Keratinocyte (primary cell): ENCODE measurements around the gene ABCG1. TPM values are rescaled to one million over a fixed set of nuclear protein-coding genes. Genes with fewer than 3 reads are reported as not detected.

Experiments
- DNase-seq: peaks from one replicate; pipeline ENCODE4 v3.0.0-alpha.2; 2011; ENCODE audit warnings: low read depth, missing footprints, low spot score
- FAIRE-seq: peaks from 2 replicates; lab custom pipeline; 2011; peaks lifted over from hg19 to GRCh38; lab: Jason Lieb, UNC
- H2AFZ ChIP-seq: 2 replicates; pipeline ENCODE4 v1.6.0; 2012; ENCODE audit warnings: low read length, control low read depth, inconsistent platforms; ENCODE audit not compliant: control insufficient read depth
- H3K27ac ChIP-seq: 2 replicates; pipeline ENCODE4 v1.5.1; 2011; ENCODE audit warnings: low read length; ENCODE audit not compliant: control insufficient read depth, insufficient read depth
- H3K27me3 ChIP-seq: 3 replicates; pipeline ENCODE4 v1.6.0; 2011; ENCODE audit warnings: low read length; ENCODE audit not compliant: control insufficient read depth, insufficient read depth; ENCODE audit errors: extremely low read depth
- H3K36me3 ChIP-seq, 2 experiments: 2 replicates in 1 of 2; 3 replicates in 1 of 2; pipeline ENCODE4 v1.5.1; 2011; ENCODE audit warnings: low read length in 2 of 2, mild to moderate bottlenecking in 1 of 2; ENCODE audit not compliant: control insufficient read depth in 2 of 2, insufficient read depth in 2 of 2; ENCODE audit errors: extremely low read depth in 1 of 2
- H3K4me1 ChIP-seq: 3 replicates; pipeline ENCODE4 v1.5.1; 2011; ENCODE audit warnings: low read length; ENCODE audit not compliant: control insufficient read depth, insufficient read depth; ENCODE audit errors: extremely low read depth
- H3K4me2 ChIP-seq: 3 replicates; pipeline ENCODE4 v1.6.0; 2011; ENCODE audit warnings: low read depth, low read length; ENCODE audit not compliant: control insufficient read depth, insufficient read depth; ENCODE audit errors: extremely low read depth
- H3K4me3 ChIP-seq, 3 experiments: fragments of 200-600 bp in 1 of 3; sonication (generic) in 1 of 3; 2 replicates in 2 of 3; 3 replicates in 1 of 3; pipeline ENCODE4 v1.5.1; 2011 to 2016; ENCODE audit warnings: low read length in 3 of 3, mild to moderate bottlenecking in 3 of 3, control low read depth in 2 of 3, inconsistent platforms in 1 of 3, low read depth in 1 of 3, mixed read lengths in 1 of 3, mixed run types in 1 of 3, moderate library complexity in 1 of 3; ENCODE audit not compliant: control insufficient read depth in 2 of 3, insufficient read depth in 2 of 3; ENCODE audit errors: extremely low read depth in 1 of 3
- H3K79me2 ChIP-seq: 2 replicates; pipeline ENCODE4 v1.6.0; 2012; ENCODE audit warnings: low read length; ENCODE audit not compliant: control insufficient read depth, insufficient read depth
- H3K9ac ChIP-seq: 3 replicates; pipeline ENCODE4 v1.6.0; 2011; ENCODE audit warnings: low read length; ENCODE audit not compliant: control insufficient read depth, insufficient read depth; ENCODE audit errors: extremely low read depth
- H3K9me1 ChIP-seq: 3 replicates; pipeline ENCODE4 v1.6.0; 2011; ENCODE audit warnings: low read length; ENCODE audit not compliant: control insufficient read depth, insufficient read depth; ENCODE audit errors: extremely low read depth
- H3K9me3 ChIP-seq: 2 replicates; pipeline ENCODE4 v1.5.1; 2012; ENCODE audit warnings: low read depth, low read length; ENCODE audit not compliant: control insufficient read depth
- H4K20me1 ChIP-seq: 3 replicates; pipeline ENCODE4 v1.6.0; 2011; ENCODE audit warnings: low read length; ENCODE audit not compliant: control insufficient read depth, insufficient read depth; ENCODE audit errors: extremely low read depth
- CTCF ChIP-seq, 3 experiments: IDR thresholded peaks in 1 of 3; conservative IDR thresholded peaks in 1 of 3; optimal IDR thresholded peaks in 1 of 3; 2 replicates in 2 of 3; 3 replicates in 1 of 3; pipeline versions ENCODE3 to v1.5.1; 2011; ENCODE audit warnings: low read length in 3 of 3, mild to moderate bottlenecking in 3 of 3, moderate library complexity in 2 of 3, control low read depth in 1 of 3, inconsistent platforms in 1 of 3; ENCODE audit not compliant: insufficient read depth in 2 of 3; ENCODE audit errors: extremely low read depth in 1 of 3
- EZH2 ChIP-seq: IDR thresholded peaks from one replicate; pipeline ENCODE4 v1.6.1; 2012; ENCODE audit warnings: inconsistent platforms, mild to moderate bottlenecking, low read length, moderate library complexity
- dilution Hi-C: fragments of 300-500 bp; cut with MboI; formaldehyde crosslinking; loops from one replicate; pipeline ENCODE4 v1.7.0; 2020; ENCODE audit warnings: low sequenced_read_pairs; ENCODE audit not compliant: extremely low pct_ligation_motif_present
- polyA plus RNA-seq, 5 experiments: library from polyadenylated mRNA; depleted of rRNA in 3 of 5; stranded (reverse) in 3 of 5; stranded (forward) in 1 of 5; unstranded in 1 of 5; fragments of >200 nt; gene quantifications; 1 replicate in 1 of 5; 2 replicates in 3 of 5; 3 replicates in 1 of 5; pipeline versions ENCODE4 v1.2.1 to v1.2.3, GENCODE V29; 2011 to 2012; ENCODE audit warnings: missing spikeins in 2 of 5, low read depth in 1 of 5, low replicate concordance in 1 of 5

Gene ABCG1
- polyA plus RNA-seq, 1 donor (not counting 4 experiments of a cell fraction or from before 2014, with no cell fraction given): 3.3 TPM

GRCh38 chr21:42254083-42254482, 35.1 kb downstream of the ABCG1 start:
- Histone ChIP-seq H3K36me3 (no peaks in the 10 kb centered on the region), H3K9me1 (no peaks in the 10 kb centered on the region), H3K27me3 (peaks cover 20% of the 10 kb centered on the region), H3K9me3 (no peaks in the 10 kb centered on the region), H3K27ac (no peak overlapping the region), H3K4me3 (no peak overlapping the region), H3K4me2 (no peak overlapping the region), H3K4me1 (no peaks in the 10 kb centered on the region), H3K9ac (no peak overlapping the region), H4K20me1 (peaks cover 3% of the 10 kb centered on the region), H3K79me2 (no peaks in the 10 kb centered on the region), H2AFZ (no peak overlapping the region)
- no peak for TF ChIP-seq EZH2
- no peak for TF ChIP-seq CTCF (optimal IDR thresholded peaks at IDR 0.05 in 1 of 3, IDR thresholded peaks at IDR 0.05 in 1 of 3, conservative IDR thresholded peaks at IDR 0.05 in 1 of 3; ENCODE audit: extremely low read depth in 1 of 3, insufficient read depth in 2 of 3, low read length in 3 of 3)
- dilution Hi-C loops: no loop called here
- no peak for FAIRE-seq
- no peak for DNase-seq

- Histone ChIP-seq H2AFZ (no peak overlapping the region), H4K20me1 (peaks cover 3% of the 10 kb centered on the region), H3K79me2 (no peaks in the 10 kb centered on the region), H3K9ac (no peak overlapping the region), H3K27me3 (peaks cover 20% of the 10 kb centered on the region), H3K36me3 (no peaks in the 10 kb centered on the region), H3K4me3 (no peak overlapping the region), H3K9me1 (no peaks in the 10 kb centered on the region), H3K9me3 (no peaks in the 10 kb centered on the region), H3K4me1 (no peaks in the 10 kb centered on the region), H3K27ac (no peak overlapping the region), H3K4me2 (no peak overlapping the region)
- FAIRE-seq (no peak), DNase-seq (no peak)
- TF ChIP-seq EZH2 (no peak), CTCF (optimal IDR thresholded peaks at IDR 0.05 in 1 of 3, IDR thresholded peaks at IDR 0.05 in 1 of 3, conservative IDR thresholded peaks at IDR 0.05 in 1 of 3; ENCODE audit: extremely low read depth in 1 of 3, insufficient read depth in 2 of 3, low read length in 3 of 3) (no peak)
- dilution Hi-C loops: no loop called here
These were observed 36.0 kb downstream of the ABCG1 start for GRCh38 chr21:42254651-42255601.
